B cell (primary cell): ENCODE measurements around the gene CISD1. TPM values are rescaled to one million over a fixed set of nuclear protein-coding genes. Genes with fewer than 3 reads are reported as not detected.

ENCODE experiments used
- ATAC-seq: fragments of 200-7000 bp; cut with Tn5 transposase; one replicate; pipeline ENCODE4 v1.10.0; 2021; ENCODE audit warnings: low read depth, mild to moderate bottlenecking, moderate number of reproducible peaks, moderate library complexity
- CTCF ChIA-PET: fragments of 350-600 bp; sonication (Branson Sonifier 250); formaldehyde crosslinking; loops from one replicate; lab custom pipeline; 2021; ENCODE audit warnings: antibody characterized with exemption, inconsistent platforms; lab: Charles Lee
- POLR2A ChIA-PET: fragments of 350-600 bp; sonication (Branson Sonifier 250); formaldehyde crosslinking; loops from one replicate; lab custom pipeline; 2021; ENCODE audit warnings: antibody characterized with exemption; lab: Charles Lee
- DNase-seq: peaks from one replicate; pipeline ENCODE4 v3.0.0; 2013
- H2AFZ ChIP-seq: 2 replicates; pipeline ENCODE4 v1.6.1; 2012; ENCODE audit warnings: mild to moderate bottlenecking, low read depth, low read length; ENCODE audit not compliant: insufficient read depth, poor library complexity, severe bottlenecking
- H3K27ac ChIP-seq, 2 donors: 1 replicate in 1 of 2; 2 replicates in 1 of 2; pipeline ENCODE4 v1.5.1; 2012 to 2013; ENCODE audit warnings: low read length in 2 of 2, mild to moderate bottlenecking in 2 of 2, moderate library complexity in 1 of 2
- H3K27me3 ChIP-seq, 4 experiments: fragments of 200-600 bp in 1 of 4; sonication (generic) in 1 of 4; replicated peaks in 1 of 4; 1 replicate in 2 of 4; 2 replicates in 2 of 4; pipeline versions ENCODE4 v1.6.1 to v1.7.0; 2013 to 2016; ENCODE audit warnings: low read length in 3 of 4, mild to moderate bottlenecking in 2 of 4, mixed read lengths in 1 of 4, moderate library complexity in 1 of 4; ENCODE audit not compliant: insufficient read depth in 4 of 4, control insufficient read depth in 3 of 4; ENCODE audit errors: control extremely low read depth in 1 of 4
- H3K36me3 ChIP-seq, 2 experiments: replicated peaks in 1 of 2; 1 replicate in 1 of 2; 2 replicates in 1 of 2; pipeline versions ENCODE4 v1.6.1 to v1.7.1; 2013; ENCODE audit warnings: low read length in 1 of 2; ENCODE audit not compliant: insufficient read depth in 2 of 2, control insufficient read depth in 1 of 2; ENCODE audit errors: control extremely low read depth in 1 of 2, extremely low read depth in 1 of 2
- H3K4me1 ChIP-seq, 2 donors: fragments of 200-600 bp in 1 of 2; sonication (generic) in 1 of 2; 1 replicate in 1 of 2; 2 replicates in 1 of 2; pipeline versions ENCODE4 v1.5.1 to v1.6.1; 2013 to 2017; ENCODE audit warnings: low read length in 2 of 2; ENCODE audit not compliant: control insufficient read depth in 2 of 2, insufficient read depth in 2 of 2
- H3K4me2 ChIP-seq: replicated peaks from 2 replicates; pipeline ENCODE3; 2012; ENCODE audit warnings: mild to moderate bottlenecking, low read depth, low read length; ENCODE audit not compliant: poor library complexity, severe bottlenecking
- H3K4me3 ChIP-seq, 5 experiments: fragments of 200-600 bp in 1 of 5; sonication (generic) in 1 of 5; 1 replicate in 3 of 5; 2 replicates in 2 of 5; pipeline versions ENCODE4 v1.5.1 to v1.7.0; 2011 to 2016; ENCODE audit warnings: low read length in 4 of 5, mild to moderate bottlenecking in 4 of 5, low read depth in 2 of 5, control low read depth in 1 of 5, moderate library complexity in 1 of 5; ENCODE audit not compliant: insufficient read depth in 1 of 5; ENCODE audit errors: control extremely low read depth in 1 of 5, extremely low read depth in 1 of 5
- H3K79me2 ChIP-seq: fragments of 200-600 bp; sonication (generic); one replicate; pipeline ENCODE4 v1.6.0; 2016; ENCODE audit warnings: low read length; ENCODE audit not compliant: control insufficient read depth, insufficient read depth
- H3K9ac ChIP-seq: fragments of 200-600 bp; sonication (generic); 2 replicates; pipeline ENCODE4 v1.6.1; 2017; ENCODE audit warnings: mild to moderate bottlenecking, low read length, moderate library complexity
- H3K9me3 ChIP-seq, 3 donors: one replicate each; pipeline versions ENCODE4 v1.6.1 to v1.7.1; 2013; ENCODE audit warnings: low read length in 2 of 3; ENCODE audit not compliant: control insufficient read depth in 2 of 3, insufficient read depth in 1 of 3; ENCODE audit errors: control extremely low read depth in 1 of 3
- H4K20me1 ChIP-seq: 2 replicates; pipeline ENCODE4 v1.6.0; 2012; ENCODE audit warnings: mild to moderate bottlenecking, low read length; ENCODE audit not compliant: insufficient read depth, control insufficient read depth, poor library complexity, severe bottlenecking
- H3K27ac Mint-ChIP-seq: one replicate; pipeline ENCODE4 v1.8.0; 2021; ENCODE audit warnings: mixed read lengths
- H3K27me3 Mint-ChIP-seq: one replicate; pipeline ENCODE4 v1.8.0; 2021; ENCODE audit warnings: mixed read lengths
- H3K4me1 Mint-ChIP-seq: one replicate; pipeline ENCODE4 v1.8.0; 2021; ENCODE audit warnings: mixed read lengths
- H3K4me3 Mint-ChIP-seq: one replicate; pipeline ENCODE4 v1.8.0; 2021; ENCODE audit warnings: mixed read lengths
- H3K9me3 Mint-ChIP-seq: one replicate; pipeline ENCODE4 v1.8.0; 2022; ENCODE audit warnings: mixed read lengths; ENCODE audit not compliant: insufficient read depth
- EZH2 ChIP-seq: IDR thresholded peaks from 2 replicates; pipeline ENCODE4 v1.6.1; 2012; ENCODE audit warnings: borderline replicate concordance, low read depth, mild to moderate bottlenecking, moderate library complexity, low read length; ENCODE audit not compliant: insufficient read depth, poor library complexity, severe bottlenecking
- WGBS: methylation state at CpG from one replicate; pipeline ENCODE4 v1.1.5; 2013; ENCODE audit warnings: missing lambda C conversion rate; ENCODE audit not compliant: insufficient coverage; 5-methylcytosine and 5-hydroxymethylcytosine counted together
- intact Hi-C: fragments of 100-400 bp; cut with micrococcal nuclease; formaldehyde crosslinking; loops from one replicate; pipeline ENCODE4 v1.10.0; 2022
- polyA plus RNA-seq: library from polyadenylated mRNA; depleted of rRNA; stranded (reverse); fragments of >200 nt; gene quantifications from 2 replicates; pipeline ENCODE4 v1.2.3, GENCODE V29; 2012
- total RNA-seq, 2 donors: library from RNA; stranded (reverse); fragments of 120-200 nt in 1 of 2; gene quantifications; 1 replicate in 1 of 2; 2 replicates in 1 of 2; pipeline versions ENCODE4 v1.2.3 to v1.2.4, GENCODE V29; 2013 to 2022
- TF ChIP-seq, protein P1 (sequence below): fragments of 200-600 bp; IDR thresholded peaks from one replicate; pipeline ENCODE4 v1.8.0; 2022; ENCODE audit warnings: antibody characterized with exemption, mild to moderate bottlenecking

CISD1 gene
- total and polyA plus RNA-seq, 2 donors (not counting 1 experiment from before 2014, with no cell fraction given): 6.6 to 7.3 TPM

- DNase-seq (no peak), ATAC-seq (no peak)
- H3K4me1 ChIP-seq: peaks cover 11 to 13% of the 10 kb centered on the region in 2 donors
- Mint-ChIP-seq H3K4me3 (no peak overlapping the region), H3K27me3 (peaks cover 4% of the 10 kb centered on the region), H3K9me3 (no peaks in the 10 kb centered on the region), H3K4me1 (peaks cover 18% of the 10 kb centered on the region), H3K27ac (no peak overlapping the region)
- H2AFZ ChIP-seq: no peak overlapping the region
- ChIA-PET POLR2A (no interaction called here), CTCF (interaction anchor here (0.7 to 1.3 kb wide), 2 partner anchors 9 to 41 kb away, joined by 3 to 4 read pairs; no protein-coding TSS in a partner anchor)
- peaks cover 24% of the 10 kb centered on the region for H3K79me2 ChIP-seq
- H3K27ac ChIP-seq: no peak overlapping the region
- H3K27me3 ChIP-seq: no peaks in the 10 kb centered on the region
- no peaks in the 10 kb centered on the region for H3K9me3 ChIP-seq
- TF ChIP-seq, protein P1, sequence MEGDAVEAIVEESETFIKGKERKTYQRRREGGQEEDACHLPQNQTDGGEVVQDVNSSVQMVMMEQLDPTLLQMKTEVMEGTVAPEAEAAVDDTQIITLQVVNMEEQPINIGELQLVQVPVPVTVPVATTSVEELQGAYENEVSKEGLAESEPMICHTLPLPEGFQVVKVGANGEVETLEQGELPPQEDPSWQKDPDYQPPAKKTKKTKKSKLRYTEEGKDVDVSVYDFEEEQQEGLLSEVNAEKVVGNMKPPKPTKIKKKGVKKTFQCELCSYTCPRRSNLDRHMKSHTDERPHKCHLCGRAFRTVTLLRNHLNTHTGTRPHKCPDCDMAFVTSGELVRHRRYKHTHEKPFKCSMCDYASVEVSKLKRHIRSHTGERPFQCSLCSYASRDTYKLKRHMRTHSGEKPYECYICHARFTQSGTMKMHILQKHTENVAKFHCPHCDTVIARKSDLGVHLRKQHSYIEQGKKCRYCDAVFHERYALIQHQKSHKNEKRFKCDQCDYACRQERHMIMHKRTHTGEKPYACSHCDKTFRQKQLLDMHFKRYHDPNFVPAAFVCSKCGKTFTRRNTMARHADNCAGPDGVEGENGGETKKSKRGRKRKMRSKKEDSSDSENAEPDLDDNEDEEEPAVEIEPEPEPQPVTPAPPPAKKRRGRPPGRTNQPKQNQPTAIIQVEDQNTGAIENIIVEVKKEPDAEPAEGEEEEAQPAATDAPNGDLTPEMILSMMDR: no peak
- no peak for TF ChIP-seq EZH2
- no peaks in the 10 kb centered on the region for H3K36me3 ChIP-seq
- H3K4me3 ChIP-seq: no peak overlapping the region
- H3K4me2 ChIP-seq: no peak overlapping the region
- H4K20me1 ChIP-seq: no peaks in the 10 kb centered on the region
- WGBS: 33% methylated on average over 1 of the region's 2 CpGs
- no peak overlapping the region for H3K9ac ChIP-seq
- intact Hi-C loops: no loop called here
Measured at GRCh38 chr10:58331646-58332045, 62.7 kb downstream of the CISD1 start.

GRCh38 chr10:58334817-58335305 is 65.9 kb downstream of the CISD1 start, which contains the start of gene UBE2D1:
UBE2D1 (plus strand) TSS chr10:58335006; CDS start chr10:58335202, 196 bp downstream.
- under 1% methylated on average over 49 of the region's 49 CpGs for WGBS
- H3K27ac ChIP-seq: peak within 1 kb of the TSS; percentile 13 to 87
- intact Hi-C loops: loop anchor here (1.0 to 2.0 kb wide), 3 partner anchors 36 to 66 kb away; partner anchors contain the start of genes CISD1 and TFAM
- peak within 1 kb of the TSS; percentile 91 for H3K27ac Mint-ChIP-seq
- ChIA-PET POLR2A (interaction anchor here (0.6 to 1.3 kb wide), 2 partner anchors 50 to 66 kb away, joined by 3 to 7 read pairs; partner anchors contain the start of genes CISD1 and TFAM), CTCF (interaction anchor here (2.0 kb wide), 1 partner anchor 50 kb away, joined by 9 read pairs; the partner anchor contains the start of gene TFAM)
- H3K9ac ChIP-seq: peak within 1 kb of the TSS; percentile 91
- H3K4me1 ChIP-seq: peaks cover 13% of the 10 kb centered on the region in 2 donors
- no peaks in the 10 kb centered on the region for H3K9me3 Mint-ChIP-seq
- H3K4me1 Mint-ChIP-seq: peaks cover 31% of the 10 kb centered on the region
- H3K9me3 ChIP-seq: no peaks in the 10 kb centered on the region
- H4K20me1 ChIP-seq: peaks cover 9% of the 10 kb centered on the region
- peaks cover 55% of the 10 kb centered on the region for H3K79me2 ChIP-seq
- H3K27me3 ChIP-seq: no peaks in the 10 kb centered on the region
- H3K4me3 ChIP-seq: peak within 1 kb of the TSS; percentile 77 to 96 (median 93)
- no peaks in the 10 kb centered on the region for H3K27me3 Mint-ChIP-seq
- H3K36me3 ChIP-seq: no peaks in the 10 kb centered on the region
- peak within 1 kb of the TSS; percentile 88 for H3K4me2 ChIP-seq
- TF ChIP-seq EZH2: no peak
- TF ChIP-seq, protein P1: no peak
- DNase-seq (peak; percentile 87), ATAC-seq (peak; percentile 97)
- H3K4me3 Mint-ChIP-seq: peak within 1 kb of the TSS; percentile 96
- peak within 1 kb of the TSS; percentile 78 for H2AFZ ChIP-seq
